PC-9 (cell line): Measurements from ENCODE around the gene CRELD2.

Experiments used
- CTCF ChIP-seq: fragments of 200-600 bp; sonication (generic); conservative IDR thresholded peaks from 2 replicates; pipeline ENCODE4 v1.6.1; 2017; ENCODE audit warnings: mixed run types, antibody characterized with exemption, mild to moderate bottlenecking, moderate library complexity
- EZH2 ChIP-seq: fragments of 200-600 bp; sonication (generic); IDR thresholded peaks from 2 replicates; pipeline ENCODE4 v1.8.0; 2017; ENCODE audit warnings: antibody characterized with exemption, low read depth

- TF ChIP-seq CTCF (no peak), EZH2 (no peak)
These were observed 8.5 kb downstream of the CRELD2 start for GRCh38 chr22:49926916-49927315.
